D341Med (cell line): ENCODE data around the gene MPV17.
A peak's percentile ranks its signal among the peaks of the same experiment; 100 is the strongest.
"Not testable (repeated sequence)": the region's sequence is repeated elsewhere in the genome, so short reads cannot be mapped to it uniquely, and the experiment has no call there.

Experiments
- DNase-seq: peaks from one replicate; pipeline ENCODE4 v3.0.0; 2012; ENCODE audit warnings: low spot score

Gene MPV17

DNA sequence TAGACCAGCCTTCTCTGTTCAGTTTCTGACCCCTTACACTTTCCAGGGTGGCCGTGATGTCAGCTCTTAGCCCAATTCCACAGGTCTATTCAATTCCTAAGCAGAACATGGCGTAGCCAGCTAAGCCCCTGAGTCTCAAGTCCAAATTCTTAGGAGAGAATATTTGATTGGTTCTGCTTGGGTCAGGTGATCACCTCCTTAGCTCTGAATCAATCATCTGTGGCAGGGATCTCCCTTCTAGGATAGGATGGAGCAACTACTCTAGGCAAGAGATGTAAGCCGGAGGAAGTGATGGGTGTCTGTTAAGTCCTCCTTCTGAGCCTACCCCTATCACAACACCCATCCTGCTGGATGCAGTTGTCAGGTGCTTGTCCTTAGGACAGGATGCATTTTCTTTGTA is 25.7 kb downstream of the MPV17 start:
- DNase-seq, result no peak

DNA sequence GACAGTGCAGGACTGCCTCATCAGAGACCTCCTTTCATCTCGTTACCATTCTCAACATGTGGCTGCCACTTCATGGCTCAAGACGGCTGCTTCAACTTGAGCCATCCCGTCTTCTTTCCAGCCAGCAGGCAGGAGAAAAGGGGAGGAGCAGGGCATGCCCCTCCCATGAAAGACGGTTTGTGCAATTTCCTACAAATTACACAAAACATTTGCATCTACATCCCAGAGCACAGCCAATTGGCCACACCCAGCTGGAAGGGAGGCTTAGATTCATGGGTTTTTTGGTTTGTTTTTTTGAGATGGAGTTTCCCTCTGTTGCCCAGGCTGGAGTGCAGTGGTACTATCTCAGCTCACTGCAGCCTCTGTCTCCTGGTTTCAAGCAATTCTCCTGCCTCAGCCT is 26.4 kb downstream of the MPV17 start:
- DNase-seq, result no peak

DNA sequence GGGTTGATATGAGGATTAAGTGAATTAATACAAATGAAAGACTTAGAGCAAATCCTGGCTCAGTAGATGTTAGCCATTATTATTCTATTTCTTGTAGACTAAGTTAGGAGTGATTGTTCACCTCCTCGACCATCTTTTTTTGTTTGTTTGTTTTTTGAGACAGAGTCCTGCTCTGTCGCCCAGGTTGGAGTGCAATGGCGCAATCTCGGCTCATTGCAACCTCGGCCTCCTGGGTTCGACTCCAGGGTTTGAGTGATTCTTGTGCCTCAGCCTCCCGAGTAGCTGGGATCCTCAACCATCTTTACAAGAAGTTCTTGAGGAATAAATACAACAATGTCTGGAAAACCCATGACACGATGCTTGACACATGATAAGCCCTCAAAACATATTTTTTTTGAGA is 28.0 kb downstream of the MPV17 start:
- no peak for DNase-seq

DNA sequence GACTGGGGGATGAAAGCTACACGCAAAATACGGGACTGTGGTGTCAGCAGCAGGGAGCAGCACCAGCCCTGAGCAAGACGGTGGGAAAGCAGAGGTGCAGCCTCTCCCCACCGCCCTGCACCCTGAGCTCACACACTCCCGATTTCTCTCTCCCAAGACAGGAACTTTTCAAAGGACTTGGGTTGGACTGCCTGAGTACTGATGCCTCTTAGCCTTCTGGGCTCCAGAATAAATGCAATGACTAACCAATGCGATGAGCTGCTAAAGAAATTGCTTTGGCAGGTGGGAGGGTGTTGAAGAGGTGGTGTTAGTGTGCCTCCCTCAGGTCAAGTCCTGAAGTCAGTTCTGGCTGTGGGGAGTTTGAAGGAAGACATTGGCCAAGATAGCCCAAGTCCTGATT is 31.0 kb downstream of the MPV17 start:
- DNase-seq, result no peak

DNA sequence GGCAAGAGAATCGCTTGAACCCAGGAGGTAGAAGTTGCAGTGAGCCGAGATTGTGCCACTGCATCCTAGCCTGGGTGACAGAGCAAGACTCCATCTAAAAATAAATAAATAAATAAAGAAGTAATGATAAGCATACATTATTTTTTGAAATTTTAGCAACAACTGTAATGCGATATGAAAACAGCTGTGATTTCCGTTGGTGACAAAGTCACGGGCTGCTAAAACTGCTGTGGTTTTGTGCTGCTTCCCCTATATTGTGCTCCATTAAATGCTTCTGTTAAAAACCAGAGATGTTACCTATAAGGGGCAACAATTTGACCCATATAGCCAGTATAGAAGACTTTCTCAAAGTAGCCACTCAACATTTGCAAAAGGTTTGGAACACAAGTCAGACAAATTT is 32.3 kb downstream of the MPV17 start:
- no peak for DNase-seq

DNA sequence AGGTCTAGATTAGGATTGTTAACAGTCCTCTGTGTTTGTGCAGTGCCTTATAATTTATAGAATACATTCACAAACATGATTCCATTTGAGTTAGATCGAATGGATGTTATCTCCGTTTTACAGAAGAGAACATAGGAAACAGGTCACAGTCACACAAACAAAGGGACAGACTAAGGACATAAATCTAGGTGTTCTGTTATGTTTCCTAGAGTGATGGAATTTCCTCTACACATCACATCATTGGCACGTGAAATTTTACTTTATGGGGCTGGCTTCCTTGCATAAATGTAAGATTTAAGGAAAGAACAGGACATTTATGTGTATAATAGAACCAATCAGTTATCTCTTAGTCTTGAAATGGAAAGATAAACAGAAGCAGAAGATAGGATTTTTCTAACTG is 34.3 kb downstream of the MPV17 start:
- no peak for DNase-seq

DNA sequence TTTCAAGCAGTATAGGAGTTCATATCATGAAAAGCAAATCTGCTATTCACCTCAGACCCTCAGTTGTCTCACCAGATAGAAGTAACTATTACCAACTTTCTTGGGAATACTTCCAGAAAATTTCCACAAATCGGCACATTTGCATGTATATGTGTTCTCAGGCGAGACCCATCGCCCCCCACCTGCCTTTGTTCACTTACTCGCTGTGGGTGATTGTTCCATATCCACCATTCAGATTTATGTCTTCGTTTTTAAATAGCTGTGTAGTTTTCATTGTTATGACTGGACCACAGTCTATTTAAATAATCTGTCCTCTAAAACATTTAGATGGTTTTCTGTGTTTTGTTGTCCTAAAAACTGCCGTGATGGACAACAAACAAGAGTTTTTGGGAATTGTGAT is 37.4 kb downstream of the MPV17 start:
- no peak for DNase-seq

DNA sequence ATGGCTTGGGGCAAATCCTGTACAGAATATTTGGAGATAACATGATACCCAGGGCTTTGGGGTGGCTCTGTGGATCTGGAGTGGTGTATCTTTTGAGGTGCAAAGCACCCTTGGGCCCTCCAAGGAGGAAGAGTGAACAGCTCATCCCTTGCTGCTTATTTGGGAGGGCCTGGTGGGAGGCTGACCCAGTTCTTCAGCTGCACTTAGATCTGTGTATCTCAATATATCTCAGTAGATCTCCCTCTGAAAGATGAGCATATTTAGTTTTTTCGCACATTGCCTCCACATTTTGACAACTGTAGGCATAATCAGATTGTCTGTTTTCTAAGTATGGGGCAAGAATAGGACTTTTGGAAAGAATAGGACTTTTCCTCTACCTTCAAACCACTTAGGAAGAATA is 37.9 kb downstream of the MPV17 start:
- no peak for DNase-seq

DNA sequence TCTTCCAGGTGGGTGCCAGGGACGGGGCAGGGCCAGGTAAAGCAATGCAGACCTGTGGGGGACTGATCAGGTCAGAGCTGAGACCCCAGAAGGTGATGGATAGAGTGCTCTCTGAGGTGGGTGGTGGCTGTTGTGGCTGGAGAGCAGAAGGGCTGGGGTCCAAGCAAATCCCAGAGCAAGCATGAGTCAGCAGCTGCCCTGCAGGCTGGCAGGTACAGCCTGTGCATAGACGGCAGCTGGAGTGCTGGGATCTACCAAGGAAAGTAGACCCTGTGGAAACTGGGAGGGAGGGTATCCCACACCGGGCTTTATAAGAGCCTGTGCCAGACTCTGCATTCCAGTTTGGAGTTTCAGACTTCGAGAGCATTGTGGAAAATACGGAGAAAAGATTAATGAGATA is 40.0 kb downstream of the MPV17 start:
- DNase-seq, result no peak

DNA sequence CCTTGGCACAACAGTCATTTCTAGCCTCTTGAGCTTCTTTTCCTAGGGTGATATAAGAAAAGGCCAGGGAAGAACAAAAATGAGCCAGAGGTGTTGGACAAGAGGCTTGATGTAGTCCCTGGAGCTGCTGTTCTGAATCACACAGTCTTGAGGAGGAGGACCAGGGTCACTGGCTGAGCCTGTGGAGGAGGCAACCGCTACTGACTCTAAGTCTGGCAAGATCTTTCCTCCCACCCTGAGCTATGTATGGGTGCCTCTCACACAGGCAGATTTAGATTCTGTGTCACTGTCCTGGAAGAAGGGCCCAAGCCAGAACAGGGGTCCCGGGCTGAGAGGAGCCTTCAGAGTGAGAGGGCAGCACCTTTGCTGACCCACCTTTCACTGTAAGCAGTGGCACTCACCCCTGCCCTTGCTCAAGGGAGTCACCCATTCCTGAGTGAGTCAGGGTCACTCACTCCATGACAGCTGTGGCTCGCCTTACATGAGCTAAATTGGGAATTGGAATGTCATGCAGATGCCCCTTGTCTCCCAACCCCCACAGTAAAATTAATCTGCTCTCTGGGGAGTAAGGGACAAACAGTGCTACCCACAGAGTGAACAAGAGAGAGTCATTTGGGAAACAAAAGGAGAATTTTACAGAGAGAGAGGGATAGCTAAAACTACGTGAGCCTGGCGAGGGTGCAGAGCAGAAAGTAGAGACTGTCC is 40.9 kb downstream of the MPV17 start, which contains the start of gene TRIM54:
Gene TRIM54, plus strand, starts transcription at position 575 of the 705 bp plus-strand sequence. CDS start 303 bp downstream, outside the sequence.
- DNase-seq, result no peak

DNA sequence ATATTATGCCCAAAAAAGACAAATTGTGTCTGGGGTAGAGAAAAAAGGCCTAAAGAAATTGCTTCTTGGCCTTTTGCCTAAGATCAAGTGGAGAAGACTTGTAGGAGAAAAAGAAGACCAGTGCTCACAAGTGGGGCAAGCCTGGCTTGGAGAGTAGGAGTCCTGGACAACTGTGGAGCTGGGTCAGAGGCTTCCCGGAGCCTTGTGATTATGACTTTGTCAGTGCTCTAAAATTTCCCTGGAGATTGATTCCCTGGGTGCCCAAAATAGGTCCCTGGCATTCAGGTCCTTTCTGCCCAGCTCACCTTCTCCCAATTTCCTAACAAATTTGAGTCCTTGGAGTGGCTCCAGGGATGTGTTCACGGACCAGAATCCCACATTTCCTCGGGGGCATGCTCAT is 41.5 kb downstream of the MPV17 start:
- no peak for DNase-seq

DNA sequence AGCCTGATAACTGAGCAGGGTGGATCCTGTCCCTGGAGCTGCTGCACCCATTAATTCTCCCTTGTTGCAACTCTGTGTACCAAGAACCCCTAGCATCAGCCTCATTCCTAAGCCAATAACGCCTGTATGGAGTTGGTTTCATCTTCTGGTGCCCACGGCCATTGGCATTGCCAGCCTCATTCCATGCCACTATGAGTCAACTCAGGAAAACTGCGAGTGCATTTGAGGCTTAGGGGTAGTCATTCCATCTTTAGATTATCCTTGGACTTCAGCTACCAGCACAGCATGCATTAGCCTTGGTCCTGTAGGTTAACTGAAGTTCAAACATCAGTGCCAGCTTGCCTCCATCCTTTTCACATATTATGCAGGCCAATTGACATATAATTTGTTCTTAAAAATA is 42.1 kb downstream of the MPV17 start:
- no peak for DNase-seq

DNA sequence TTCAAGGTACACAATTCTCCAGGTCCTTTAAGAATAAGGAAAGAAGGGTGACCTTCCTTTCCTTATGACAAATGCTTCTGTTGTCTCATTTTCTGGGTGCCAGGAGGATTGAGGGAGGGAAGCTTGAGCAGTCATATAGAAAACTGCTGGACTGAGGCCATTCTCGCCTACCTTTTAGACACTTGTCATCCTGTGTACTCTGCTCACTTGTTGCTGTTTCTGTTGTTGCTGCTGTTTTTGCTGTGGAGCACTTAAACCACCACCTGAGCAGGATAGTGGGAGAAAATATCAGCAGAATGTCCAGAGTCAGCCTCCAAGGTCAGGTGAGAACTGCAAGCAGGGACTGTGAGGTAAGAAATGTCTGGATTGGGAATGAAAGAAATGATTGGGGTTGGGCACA is 44.9 kb downstream of the MPV17 start:
- DNase-seq, result no peak

DNA sequence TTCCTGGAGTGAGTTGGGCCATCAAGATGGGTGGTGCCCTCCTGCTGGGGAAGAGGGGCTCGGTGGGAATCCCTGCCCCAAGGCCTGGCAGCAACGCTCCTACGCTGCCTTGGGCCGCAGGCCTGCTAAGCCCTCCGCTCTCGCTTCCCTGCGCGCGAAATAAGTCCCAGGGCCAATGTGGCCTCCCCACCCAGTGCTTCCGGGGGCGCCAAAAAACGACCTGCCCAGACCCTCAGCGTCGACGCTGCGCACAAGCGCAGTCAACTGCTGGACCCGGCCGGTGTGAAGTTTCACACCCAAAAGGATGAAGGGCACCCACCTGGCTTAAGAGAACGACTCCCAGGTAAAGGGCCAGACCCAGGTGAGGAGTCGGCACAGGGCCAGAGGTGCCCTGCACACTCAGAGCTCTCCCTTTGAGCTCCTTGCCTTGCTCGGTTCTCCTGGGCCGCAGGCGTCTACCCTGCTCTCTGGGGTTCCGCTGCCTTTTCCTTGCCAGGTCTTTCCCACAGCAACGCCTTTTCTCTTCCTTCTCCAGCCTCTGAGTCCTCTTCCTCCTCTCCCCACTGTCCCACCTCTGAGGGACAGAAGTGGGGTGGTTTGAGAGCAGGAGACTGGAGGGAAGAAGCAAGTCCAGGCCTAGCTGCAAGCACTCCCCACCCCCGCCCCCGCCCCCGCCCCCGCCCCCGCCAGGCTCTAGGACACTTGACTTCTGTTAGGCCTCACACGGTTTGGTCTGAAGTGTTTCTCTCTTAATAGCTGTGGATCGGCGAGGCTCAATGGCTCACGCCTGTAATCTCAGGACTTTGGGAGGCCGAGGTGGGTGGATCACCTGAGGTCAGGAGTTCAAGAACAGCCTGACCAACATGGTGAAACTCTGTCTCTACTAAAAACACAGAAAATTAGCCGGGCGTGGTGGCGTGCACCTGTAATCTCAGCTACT is 47.4 kb downstream of the MPV17 start, which contains the start of gene DNAJC5G:
Gene DNAJC5G, plus strand, starts transcription at position 223 of the 940 bp plus-strand sequence. CDS start 1,296 bp downstream, outside the sequence.
- no peak for DNase-seq

DNA sequence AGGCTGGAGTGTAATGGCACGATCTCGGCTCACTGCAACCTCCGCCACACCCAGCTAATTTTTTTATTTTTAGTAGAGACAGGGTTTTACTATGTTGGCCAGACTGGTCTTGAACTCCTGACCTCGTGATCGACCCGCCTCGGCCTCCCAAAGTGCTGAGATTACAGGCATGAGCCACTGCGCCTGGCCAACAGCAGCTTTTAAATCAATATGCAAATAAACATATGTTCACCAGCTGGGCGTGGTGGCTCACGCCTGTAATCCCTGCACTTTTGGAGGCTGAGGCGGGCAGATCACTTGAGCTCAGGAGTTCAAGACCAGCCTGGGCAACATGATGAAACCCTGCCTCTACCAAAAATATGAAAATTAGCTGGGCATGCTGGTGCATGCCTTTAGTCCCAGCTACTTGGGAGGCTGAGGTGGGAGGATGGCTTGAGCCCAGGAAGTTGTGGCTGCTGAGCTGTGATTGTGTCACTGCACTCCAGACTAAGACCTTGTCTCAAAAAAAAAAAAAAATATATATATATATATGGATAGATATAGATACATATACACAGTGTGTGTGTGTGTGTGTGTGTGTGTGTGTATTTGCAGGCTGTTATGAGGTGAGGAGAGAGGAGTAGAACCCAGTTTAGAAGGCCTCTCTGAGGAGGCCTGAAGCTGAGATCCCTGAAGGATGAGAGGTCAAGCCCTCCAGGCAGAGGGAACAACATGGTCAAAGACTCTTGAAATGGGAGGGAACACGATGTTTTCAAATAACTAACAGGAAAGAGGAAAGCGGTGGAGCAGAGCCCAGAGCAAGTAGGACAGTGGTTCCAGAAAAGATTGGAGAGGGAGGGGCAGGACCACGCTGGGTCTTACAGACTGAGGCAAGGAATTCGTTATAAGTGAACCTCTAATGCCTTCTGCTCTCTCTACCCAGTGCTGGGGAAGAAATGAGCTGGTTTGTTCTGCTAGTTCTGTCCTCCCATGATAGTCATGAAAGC is 50.1 kb downstream of the MPV17 start:
- DNase-seq, result not testable (repeated sequence)

DNA sequence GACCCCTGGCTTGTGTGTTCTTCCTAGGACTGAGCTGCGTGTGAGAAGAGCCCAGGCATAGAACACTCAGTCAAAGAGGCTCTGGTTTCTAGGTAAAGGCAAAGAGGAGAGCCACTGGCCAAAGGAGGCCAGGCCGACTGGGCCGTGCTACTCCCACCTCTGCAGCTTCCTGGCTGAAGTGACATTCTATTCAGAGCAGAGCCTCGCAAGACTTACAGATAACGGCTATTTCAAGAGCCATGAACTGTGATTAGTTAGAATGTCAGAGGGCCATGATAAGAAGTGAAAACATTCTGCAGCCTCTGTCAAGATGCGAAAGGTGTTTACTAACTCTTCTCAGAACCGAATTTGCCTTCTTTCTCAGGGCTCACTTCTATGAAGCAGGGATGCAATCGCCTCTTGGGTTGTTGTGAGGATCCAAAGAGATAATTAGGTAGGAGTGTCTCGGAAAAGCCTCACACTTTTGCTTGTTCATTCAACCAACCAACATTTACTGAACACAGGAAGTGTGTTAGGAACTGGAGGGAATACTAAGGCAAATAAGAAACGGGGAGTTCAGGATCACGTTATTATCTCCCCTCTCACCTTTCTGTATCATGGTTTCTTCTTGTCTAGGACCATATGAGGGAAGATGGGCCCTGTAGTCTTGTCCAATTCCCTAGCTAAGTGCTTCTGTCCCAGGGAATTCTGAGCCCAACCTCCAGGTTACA is 51.1 kb downstream of the MPV17 start:
- DNase-seq, result no peak

DNA sequence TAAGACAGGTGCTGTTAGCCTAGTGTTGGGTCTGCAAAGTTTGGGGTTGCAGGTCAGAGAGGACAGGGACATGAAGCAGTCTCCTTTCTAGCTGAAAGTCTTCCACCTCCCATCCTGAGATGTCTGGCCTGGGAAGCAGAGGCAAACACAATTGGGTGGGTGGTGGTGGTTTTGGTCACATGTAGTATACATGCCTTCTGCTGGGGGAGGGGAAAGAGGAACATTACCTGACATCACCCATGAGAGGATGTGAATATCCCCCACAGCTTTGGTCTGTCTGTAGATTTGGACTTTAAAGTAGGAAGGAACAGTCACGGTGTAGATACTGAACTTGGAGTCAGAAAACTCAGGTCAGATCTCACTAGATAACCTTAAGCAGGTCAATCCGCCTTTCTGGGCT is 52.2 kb downstream of the MPV17 start:
- DNase-seq, result no peak

DNA sequence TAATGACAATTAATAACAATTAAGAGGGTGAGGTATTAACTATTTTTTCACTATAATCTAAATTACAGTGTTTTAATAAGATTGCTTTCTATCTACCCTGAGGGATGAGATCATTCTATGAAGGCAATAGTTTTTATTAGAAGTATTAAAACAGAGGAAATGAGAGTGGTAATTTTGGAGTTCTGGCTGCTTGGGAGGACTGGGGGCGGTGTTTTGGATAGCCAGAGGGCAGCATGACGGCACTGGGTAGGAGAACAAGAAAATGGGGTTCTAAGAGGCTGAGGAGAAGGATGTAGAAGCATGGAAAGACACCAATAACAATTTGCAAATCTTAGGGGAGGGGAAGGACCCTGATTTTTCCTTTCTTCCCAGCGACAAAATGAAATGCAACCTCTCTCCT is 52.8 kb downstream of the MPV17 start:
- DNase-seq, result no peak

DNA sequence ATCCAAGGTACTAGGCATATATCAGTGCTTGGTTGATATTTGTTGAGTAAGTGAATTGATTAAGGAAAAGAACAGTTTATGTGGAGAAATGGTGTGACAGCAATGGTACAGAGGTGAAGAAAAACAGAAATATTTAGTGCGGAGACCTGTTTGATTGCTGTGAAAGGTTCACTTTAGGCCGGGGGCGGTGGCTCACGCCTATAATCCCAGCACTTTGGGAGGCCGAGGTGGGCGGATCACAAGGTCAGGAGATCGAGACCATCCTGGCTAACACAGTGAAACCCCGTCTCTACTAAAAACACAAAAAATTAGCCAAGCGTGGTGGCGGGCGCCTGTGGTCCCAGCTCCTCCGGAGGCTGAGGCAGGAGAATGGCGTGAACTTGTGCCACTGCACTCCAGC is 54.6 kb downstream of the MPV17 start:
- DNase-seq, result not testable (repeated sequence)

DNA sequence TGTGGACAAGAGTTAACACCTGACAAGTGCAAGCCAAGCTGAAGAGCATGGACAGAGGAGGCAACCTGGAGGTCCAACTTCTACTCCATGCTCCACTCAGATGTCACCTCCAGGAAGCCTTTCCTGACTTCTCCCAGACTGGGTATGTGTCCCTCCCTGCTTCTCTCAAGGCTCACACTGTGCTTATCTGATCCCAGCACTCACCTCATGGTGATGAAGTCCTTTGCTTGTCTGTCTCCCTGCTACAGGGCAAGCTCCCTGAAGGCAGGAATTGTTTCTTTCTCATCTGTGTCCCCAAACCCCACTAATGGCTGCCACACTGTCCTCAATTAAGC is 57.4 kb downstream of the MPV17 start:
- no peak for DNase-seq

DNA sequence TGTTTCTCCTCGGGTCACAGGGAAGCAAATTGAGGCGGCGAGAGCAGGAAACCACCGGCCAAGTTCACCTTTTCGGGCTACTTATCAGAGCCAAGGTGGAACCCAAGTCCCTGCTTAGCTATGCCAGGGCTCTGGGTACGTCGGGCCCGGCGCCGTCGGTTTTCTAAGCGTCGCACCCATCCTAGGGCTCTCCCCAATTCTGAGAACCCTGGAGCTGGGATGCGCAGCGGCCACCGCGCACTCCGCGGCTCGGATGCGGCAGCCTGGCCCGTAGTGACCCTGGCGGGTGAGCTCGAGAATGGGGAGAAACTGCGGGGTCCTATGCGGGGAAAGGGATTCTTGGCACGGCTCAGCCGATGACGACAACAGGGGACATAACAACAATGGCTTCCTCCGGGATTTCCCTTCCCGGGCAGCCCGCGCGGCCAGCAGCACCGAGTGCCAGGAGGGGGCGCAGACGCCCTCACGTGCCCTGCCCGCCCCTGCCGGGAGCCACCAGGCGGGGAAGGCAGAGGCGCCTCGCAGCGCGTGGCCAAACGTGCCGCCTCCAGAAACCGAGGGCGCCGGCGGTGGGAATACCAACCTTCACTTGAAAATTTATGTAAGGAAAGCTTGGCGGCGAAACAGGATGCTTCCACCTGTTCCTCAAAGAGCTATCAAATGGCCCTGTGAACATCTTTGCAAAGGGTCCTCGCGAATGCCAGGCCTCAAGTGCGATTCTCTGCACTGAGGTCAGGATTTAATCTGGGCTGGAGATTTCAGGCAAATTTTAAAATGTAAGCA is 58.0 kb downstream of the MPV17 start:
- peak; percentile 90 for DNase-seq
